Liver (tissue), 9 donors: ENCODE data around the gene FGD4. TPM values are rescaled to one million over a fixed set of nuclear protein-coding genes. Genes with fewer than 3 reads are reported as not detected.

Source experiments
- DNase-seq: peaks from one replicate; pipeline ENCODE4 v3.0.0-alpha.2; 2017; ENCODE audit warnings: low spot score
- H3K27ac ChIP-seq, 2 donors: one replicate each; pipeline ENCODE4 v1.7.0; 2013; ENCODE audit warnings: inconsistent platforms in 2 of 2, low read length in 2 of 2, control low read depth in 1 of 2, low read depth in 1 of 2, mild to moderate bottlenecking in 1 of 2
- H3K27me3 ChIP-seq, 4 donors: one replicate each; pipeline versions ENCODE4 v1.6.1 to v1.7.0; 2013; ENCODE audit warnings: low read length in 3 of 4, inconsistent platforms in 1 of 4, mild to moderate bottlenecking in 1 of 4, moderate library complexity in 1 of 4; ENCODE audit not compliant: control insufficient read depth in 4 of 4, insufficient read depth in 4 of 4
- H3K36me3 ChIP-seq, 4 donors: one replicate each; pipeline versions ENCODE4 v1.6.1 to v1.7.0; 2013; ENCODE audit warnings: low read length in 3 of 4, mild to moderate bottlenecking in 3 of 4, low read depth in 1 of 4, moderate library complexity in 1 of 4; ENCODE audit not compliant: control insufficient read depth in 4 of 4, insufficient read depth in 3 of 4
- H3K4me1 ChIP-seq, 4 donors: one replicate each; pipeline versions ENCODE4 v1.6.1 to v1.7.0; 2013; ENCODE audit warnings: low read length in 3 of 4, mild to moderate bottlenecking in 3 of 4, moderate library complexity in 1 of 4; ENCODE audit not compliant: control insufficient read depth in 4 of 4, insufficient read depth in 4 of 4
- H3K4me3 ChIP-seq, 3 donors: one replicate each; pipeline versions ENCODE4 v1.6.1 to v1.7.0; 2013; ENCODE audit warnings: low read length in 3 of 3, control low read depth in 1 of 3, low read depth in 1 of 3, mild to moderate bottlenecking in 1 of 3
- H3K9ac ChIP-seq, 2 donors: one replicate each; pipeline ENCODE4 v1.7.0; 2013; ENCODE audit warnings: low read length in 2 of 2, mild to moderate bottlenecking in 2 of 2, moderate library complexity in 2 of 2, control low read depth in 1 of 2, low read depth in 1 of 2
- H3K9me3 ChIP-seq, 4 donors: one replicate each; pipeline versions ENCODE4 v1.6.1 to v1.7.0; 2013; ENCODE audit warnings: low read length in 3 of 4; ENCODE audit not compliant: control insufficient read depth in 4 of 4
- CTCF ChIP-seq: fragments of 150-350 bp; IDR thresholded peaks from 2 replicates; pipeline ENCODE4 v1.5.1; 2017; ENCODE audit warnings: improper control_type of control experiment, low read depth, low read length; ENCODE audit not compliant: missing input control
- GABPA ChIP-seq, 2 donors: IDR thresholded peaks in 1 of 2; conservative IDR thresholded peaks in 1 of 2; 2 replicates each; pipeline ENCODE4 v1.6.1; 2016; ENCODE audit warnings: antibody characterized with exemption in 2 of 2, mild to moderate bottlenecking in 1 of 2, moderate library complexity in 1 of 2
- HNF4A ChIP-seq, 2 donors: conservative IDR thresholded peaks; 2 replicates each; pipeline ENCODE4 v1.6.1; 2016; ENCODE audit warnings: antibody characterized with exemption in 2 of 2, mild to moderate bottlenecking in 2 of 2
- JUND ChIP-seq, 2 donors: IDR thresholded peaks; 2 replicates each; pipeline ENCODE4 v1.6.1; 2016; ENCODE audit warnings: antibody characterized with exemption in 2 of 2
- RAD21 ChIP-seq, 2 donors: IDR thresholded peaks; 2 replicates each; pipeline ENCODE4 v1.6.1; 2016; ENCODE audit warnings: antibody characterized with exemption in 2 of 2, mild to moderate bottlenecking in 2 of 2
- RXRA ChIP-seq, 2 donors: IDR thresholded peaks; 2 replicates each; pipeline ENCODE4 v1.6.1; 2017 to 2018; ENCODE audit warnings: antibody characterized with exemption in 2 of 2, mild to moderate bottlenecking in 1 of 2
- TAF1 ChIP-seq: conservative IDR thresholded peaks from 2 replicates; pipeline ENCODE4 v1.6.1; 2016; ENCODE audit warnings: antibody characterized with exemption, mild to moderate bottlenecking
- WGBS: extraction: QIAGEN DNeasy Blood & Tissue Kit; methylation state at CpG from one replicate; pipeline ENCODE4 v1.1.7; 2013; 5-methylcytosine and 5-hydroxymethylcytosine counted together
- polyA plus RNA-seq, 2 donors: library from polyadenylated mRNA; stranded (reverse) in 1 of 2; unstranded in 1 of 2; fragments of 200-250 nt in 1 of 2; fragments of >200 nt in 1 of 2; fragmentation: Nextera tagmentation in 1 of 2; extraction: Ambion mirVana in 1 of 2; gene quantifications; one replicate each; pipeline versions ENCODE4 v1.2.1 to v1.2.3, GENCODE V29; 2013 to 2015
- total RNA-seq, 2 donors: library from RNA; depleted of rRNA; stranded (reverse); fragments of >200 nt; gene quantifications; one replicate each; pipeline ENCODE4 v1.2.3, GENCODE V29; 2014
- TF ChIP-seq, protein P1 (sequence below): IDR thresholded peaks from 2 replicates; pipeline ENCODE4 v1.6.1; 2016; ENCODE audit warnings: antibody characterized with exemption, mild to moderate bottlenecking
- TF ChIP-seq, protein P2 (sequence below): IDR thresholded peaks from 2 replicates; pipeline ENCODE4 v1.6.1; 2016; ENCODE audit warnings: antibody characterized with exemption
- donor health status: healthy.
- donor health status: healthy.
- donor health status: healthy.
- donor health status: healthy.
- donor health status: healthy.

FGD4 gene
- total and polyA plus RNA-seq, 4 donors, result 3.8 to 26.4 (median 9.0) TPM

DNA sequence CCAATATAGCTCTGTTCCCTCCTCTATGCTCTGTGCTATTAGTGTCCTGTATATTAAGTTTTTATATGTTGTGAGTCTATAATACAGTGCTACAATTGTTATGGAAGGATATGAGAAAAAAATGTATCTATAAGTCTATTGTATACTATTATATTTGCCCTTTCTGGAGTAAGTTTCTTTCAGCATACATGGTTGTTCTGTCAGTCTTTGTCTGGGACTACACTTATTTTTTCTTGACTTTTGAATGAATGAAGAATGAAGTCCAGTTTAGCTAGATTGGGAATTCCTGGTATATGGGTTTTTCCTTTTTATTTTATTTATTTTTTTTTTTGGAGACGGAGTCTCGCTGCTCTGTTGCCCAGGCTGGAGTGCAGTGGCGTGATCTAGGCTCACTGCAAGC, 203.7 kb downstream of the FGD4 start (continued):
- TF ChIP-seq CTCF (no peak), RAD21 (IDR thresholded peaks at IDR 0.05) (no peak)

DNA sequence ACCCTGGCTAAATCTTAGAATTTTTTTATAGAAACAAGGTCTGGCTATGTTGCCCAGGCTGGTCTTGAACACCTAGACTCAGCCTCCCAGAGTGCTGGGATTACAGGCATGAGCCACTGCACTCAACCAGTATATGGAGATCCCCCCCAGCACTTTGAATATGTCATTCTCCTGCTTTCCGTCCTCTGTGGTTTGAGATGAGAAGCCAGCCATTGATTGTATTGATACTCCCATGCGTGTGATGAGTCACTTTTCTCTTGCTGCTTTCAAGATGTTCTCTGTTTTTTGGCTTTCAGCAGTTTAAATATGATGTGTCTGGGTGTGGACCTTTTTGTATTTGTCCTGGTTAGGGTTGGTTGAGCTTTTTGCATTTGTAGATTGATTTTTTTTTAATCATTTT, 204.5 kb downstream of the FGD4 start:
- H3K4me1 ChIP-seq, result peaks cover 0 to 9% (median 4%) of the 10 kb centered on the region in 4 donors
- no peaks in the 10 kb centered on the region for H3K9me3 ChIP-seq
- no peak for DNase-seq
- no peak overlapping the region for H3K27ac ChIP-seq
- WGBS, result 88% methylated on average over 2 of the region's 2 CpGs
- no peaks in the 10 kb centered on the region for H3K27me3 ChIP-seq
- H3K36me3 ChIP-seq, result peaks cover 4 to 45% (median 31%) of the 10 kb centered on the region in 4 donors
- no peak overlapping the region for H3K4me3 ChIP-seq
- TF ChIP-seq, protein P1, sequence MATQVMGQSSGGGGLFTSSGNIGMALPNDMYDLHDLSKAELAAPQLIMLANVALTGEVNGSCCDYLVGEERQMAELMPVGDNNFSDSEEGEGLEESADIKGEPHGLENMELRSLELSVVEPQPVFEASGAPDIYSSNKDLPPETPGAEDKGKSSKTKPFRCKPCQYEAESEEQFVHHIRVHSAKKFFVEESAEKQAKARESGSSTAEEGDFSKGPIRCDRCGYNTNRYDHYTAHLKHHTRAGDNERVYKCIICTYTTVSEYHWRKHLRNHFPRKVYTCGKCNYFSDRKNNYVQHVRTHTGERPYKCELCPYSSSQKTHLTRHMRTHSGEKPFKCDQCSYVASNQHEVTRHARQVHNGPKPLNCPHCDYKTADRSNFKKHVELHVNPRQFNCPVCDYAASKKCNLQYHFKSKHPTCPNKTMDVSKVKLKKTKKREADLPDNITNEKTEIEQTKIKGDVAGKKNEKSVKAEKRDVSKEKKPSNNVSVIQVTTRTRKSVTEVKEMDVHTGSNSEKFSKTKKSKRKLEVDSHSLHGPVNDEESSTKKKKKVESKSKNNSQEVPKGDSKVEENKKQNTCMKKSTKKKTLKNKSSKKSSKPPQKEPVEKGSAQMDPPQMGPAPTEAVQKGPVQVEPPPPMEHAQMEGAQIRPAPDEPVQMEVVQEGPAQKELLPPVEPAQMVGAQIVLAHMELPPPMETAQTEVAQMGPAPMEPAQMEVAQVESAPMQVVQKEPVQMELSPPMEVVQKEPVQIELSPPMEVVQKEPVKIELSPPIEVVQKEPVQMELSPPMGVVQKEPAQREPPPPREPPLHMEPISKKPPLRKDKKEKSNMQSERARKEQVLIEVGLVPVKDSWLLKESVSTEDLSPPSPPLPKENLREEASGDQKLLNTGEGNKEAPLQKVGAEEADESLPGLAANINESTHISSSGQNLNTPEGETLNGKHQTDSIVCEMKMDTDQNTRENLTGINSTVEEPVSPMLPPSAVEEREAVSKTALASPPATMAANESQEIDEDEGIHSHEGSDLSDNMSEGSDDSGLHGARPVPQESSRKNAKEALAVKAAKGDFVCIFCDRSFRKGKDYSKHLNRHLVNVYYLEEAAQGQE, result no peak
- H3K9ac ChIP-seq, result no peak overlapping the region

GRCh38 chr12:32604565-32604964, 205.2 kb downstream of the FGD4 start:
- DNase-seq, result no peak
- Histone ChIP-seq H3K27me3 (no peaks in the 10 kb centered on the region), H3K9ac (no peak overlapping the region), H3K36me3 (peaks cover 4 to 51% (median 34%) of the 10 kb centered on the region in 4 donors), H3K4me3 (no peak overlapping the region), H3K9me3 (no peaks in the 10 kb centered on the region), H3K4me1 (peaks cover 0 to 9% (median 4%) of the 10 kb centered on the region in 4 donors), H3K27ac (no peak overlapping the region)
- 68% methylated on average over 2 of the region's 2 CpGs for WGBS
- TF ChIP-seq HNF4A (conservative IDR thresholded peaks at IDR 0.05), result no peak
- no peak for TF ChIP-seq TAF1
- no peak for TF ChIP-seq RXRA (IDR thresholded peaks at IDR 0.05)
- TF ChIP-seq GABPA (IDR thresholded peaks at IDR 0.05 in 1 of 2, conservative IDR thresholded peaks at IDR 0.05 in 1 of 2), result no peak
- TF ChIP-seq, protein P2, sequence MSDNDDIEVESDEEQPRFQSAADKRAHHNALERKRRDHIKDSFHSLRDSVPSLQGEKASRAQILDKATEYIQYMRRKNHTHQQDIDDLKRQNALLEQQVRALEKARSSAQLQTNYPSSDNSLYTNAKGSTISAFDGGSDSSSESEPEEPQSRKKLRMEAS, result no peak
- no peak for TF ChIP-seq RAD21 (IDR thresholded peaks at IDR 0.05)
- TF ChIP-seq, protein P1, result no peak
- TF ChIP-seq JUND (IDR thresholded peaks at IDR 0.05), result no peak
